ENCODE measurements around the gene DMBX1.
A peak's percentile ranks its signal among the peaks of the same experiment; 100 is the strongest.

DMBX1 gene

DNA sequence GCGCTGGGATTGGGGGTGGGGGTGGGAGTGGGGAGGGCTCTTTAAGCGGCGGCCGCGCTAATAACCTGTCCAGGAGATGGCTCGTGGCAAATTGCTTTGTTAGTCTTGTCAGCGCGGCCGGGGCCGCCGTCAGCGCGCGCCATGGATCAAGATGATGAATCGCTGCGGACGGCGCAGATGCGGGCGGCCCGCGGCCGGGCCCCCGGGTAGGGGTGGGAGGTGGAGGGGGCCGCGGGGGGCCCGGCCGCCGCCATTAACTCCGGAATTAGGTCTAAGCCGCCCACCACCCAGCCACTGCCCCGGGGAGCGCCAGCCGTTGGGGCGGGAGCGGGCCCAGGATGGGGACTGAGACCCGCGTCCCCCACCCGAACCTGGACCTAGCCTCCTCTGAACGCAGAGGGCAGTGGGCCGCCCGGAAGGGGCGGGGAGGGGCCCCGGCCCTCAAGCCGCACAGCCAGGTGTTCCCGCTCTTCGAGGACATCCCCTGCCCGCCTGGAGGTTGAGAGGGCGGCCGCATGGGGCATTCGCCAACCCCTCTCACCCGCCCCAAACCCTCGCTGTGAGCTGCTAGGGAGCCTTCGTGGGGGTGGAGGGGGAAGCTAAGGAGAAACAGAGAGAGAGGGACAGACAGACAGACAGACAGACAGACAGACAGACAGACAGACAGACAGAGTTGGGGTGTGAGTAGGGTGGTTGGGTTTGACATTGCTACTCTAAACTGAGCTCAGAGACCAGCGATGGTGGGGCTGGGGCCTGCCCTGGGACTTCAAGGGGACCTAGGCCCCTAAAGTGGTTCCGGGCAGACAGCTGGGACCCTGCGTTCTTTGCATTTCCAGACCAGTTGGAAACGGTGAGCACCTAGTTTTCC lies 3.8 kb upstream of the DMBX1 start:
- Histone ChIP-seq H3K4me1 (ENCODE audit: control insufficient read depth, insufficient read depth, low read length, unreplicated experiment) (no peaks in the 10 kb centered on the region), H3K27me3 (ENCODE audit: insufficient read depth, low read length) (peaks cover 73% of the 10 kb centered on the region), H2AFZ (ENCODE audit: low read length, unreplicated experiment) (no peak overlapping the region), H3K79me2 (ENCODE audit: control insufficient read depth, insufficient read depth, low read length, unreplicated experiment) (no peaks in the 10 kb centered on the region), H3K27ac (ENCODE audit: low read depth, low read length) (no peak overlapping the region), H3K4me3 (ENCODE audit: low read depth, low read length) (no peak overlapping the region), H3K36me3 (ENCODE audit: insufficient read depth, low read length) (no peaks in the 10 kb centered on the region)

DNA sequence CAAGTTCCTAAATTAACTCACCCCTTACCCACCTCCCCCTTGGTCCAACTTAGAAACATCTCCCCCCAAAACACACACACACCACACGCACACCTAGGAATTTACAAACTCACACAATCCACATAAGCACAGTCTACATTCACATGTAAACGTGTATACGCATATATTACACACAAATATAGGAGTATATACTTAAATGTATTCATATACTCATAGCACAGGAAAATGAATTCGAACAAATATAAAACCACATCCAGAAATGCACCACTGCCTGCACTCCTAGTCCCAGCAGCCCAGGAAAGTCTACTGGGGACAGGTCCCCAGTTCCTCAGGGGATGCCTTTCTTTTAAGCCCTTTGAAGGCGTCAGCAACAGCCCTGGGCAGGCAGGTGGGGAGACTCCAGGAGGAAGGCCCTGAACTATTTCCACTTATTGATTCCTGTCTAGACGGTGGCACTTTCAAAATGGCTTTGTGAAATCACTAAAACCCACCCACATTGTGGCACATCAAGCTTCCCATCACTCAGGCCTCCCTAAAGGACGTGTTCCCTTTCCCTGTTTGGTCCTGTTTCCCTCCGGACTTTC lies 3.1 kb upstream of the DMBX1 start:
- no peaks in the 10 kb centered on the region for H3K79me2 ChIP-seq (ENCODE audit: control insufficient read depth, insufficient read depth, low read length, unreplicated experiment)
- peaks cover 80% of the 10 kb centered on the region for H3K27me3 ChIP-seq (ENCODE audit: insufficient read depth, low read length)
- H3K27ac ChIP-seq (ENCODE audit: low read depth, low read length) = no peak overlapping the region
- H3K4me1 ChIP-seq (ENCODE audit: control insufficient read depth, insufficient read depth, low read length, unreplicated experiment) = no peaks in the 10 kb centered on the region
- H3K4me3 ChIP-seq (ENCODE audit: low read depth, low read length) = no peak overlapping the region
- H3K36me3 ChIP-seq (ENCODE audit: insufficient read depth, low read length) = no peaks in the 10 kb centered on the region
- H2AFZ ChIP-seq (ENCODE audit: low read length, unreplicated experiment) = no peak overlapping the region

DNA sequence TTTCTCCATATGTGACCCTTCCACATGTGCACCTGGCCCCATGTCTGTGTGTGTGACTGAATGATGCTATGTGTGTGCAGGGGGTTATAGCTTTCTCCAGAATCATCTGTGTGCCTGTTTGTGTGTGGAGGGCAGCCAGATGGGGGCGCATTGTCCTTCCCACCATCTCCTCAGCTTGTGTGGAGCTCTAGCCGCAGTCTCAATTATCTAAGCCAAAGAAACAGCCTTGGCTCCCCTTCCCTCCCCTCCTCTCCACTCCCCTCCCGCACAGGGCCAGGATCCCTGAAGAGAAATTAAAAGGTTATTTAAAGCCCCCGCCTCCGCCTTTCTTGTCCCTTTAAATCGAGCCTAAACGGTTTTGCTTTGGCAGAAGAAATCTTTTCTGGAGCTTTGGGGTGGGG lies 1.8 kb upstream of the DMBX1 start:
- H3K36me3 ChIP-seq (ENCODE audit: insufficient read depth, low read length) = no peaks in the 10 kb centered on the region
- no peak overlapping the region for H3K4me3 ChIP-seq (ENCODE audit: low read depth, low read length)
- H3K79me2 ChIP-seq (ENCODE audit: control insufficient read depth, insufficient read depth, low read length, unreplicated experiment) = no peaks in the 10 kb centered on the region
- H3K27ac ChIP-seq (ENCODE audit: low read depth, low read length) = no peak overlapping the region
- no peaks in the 10 kb centered on the region for H3K4me1 ChIP-seq (ENCODE audit: control insufficient read depth, insufficient read depth, low read length, unreplicated experiment)
- H3K27me3 ChIP-seq (ENCODE audit: insufficient read depth, low read length) = peaks cover 91% of the 10 kb centered on the region
- no peak overlapping the region for H2AFZ ChIP-seq (ENCODE audit: low read length, unreplicated experiment)

DNA sequence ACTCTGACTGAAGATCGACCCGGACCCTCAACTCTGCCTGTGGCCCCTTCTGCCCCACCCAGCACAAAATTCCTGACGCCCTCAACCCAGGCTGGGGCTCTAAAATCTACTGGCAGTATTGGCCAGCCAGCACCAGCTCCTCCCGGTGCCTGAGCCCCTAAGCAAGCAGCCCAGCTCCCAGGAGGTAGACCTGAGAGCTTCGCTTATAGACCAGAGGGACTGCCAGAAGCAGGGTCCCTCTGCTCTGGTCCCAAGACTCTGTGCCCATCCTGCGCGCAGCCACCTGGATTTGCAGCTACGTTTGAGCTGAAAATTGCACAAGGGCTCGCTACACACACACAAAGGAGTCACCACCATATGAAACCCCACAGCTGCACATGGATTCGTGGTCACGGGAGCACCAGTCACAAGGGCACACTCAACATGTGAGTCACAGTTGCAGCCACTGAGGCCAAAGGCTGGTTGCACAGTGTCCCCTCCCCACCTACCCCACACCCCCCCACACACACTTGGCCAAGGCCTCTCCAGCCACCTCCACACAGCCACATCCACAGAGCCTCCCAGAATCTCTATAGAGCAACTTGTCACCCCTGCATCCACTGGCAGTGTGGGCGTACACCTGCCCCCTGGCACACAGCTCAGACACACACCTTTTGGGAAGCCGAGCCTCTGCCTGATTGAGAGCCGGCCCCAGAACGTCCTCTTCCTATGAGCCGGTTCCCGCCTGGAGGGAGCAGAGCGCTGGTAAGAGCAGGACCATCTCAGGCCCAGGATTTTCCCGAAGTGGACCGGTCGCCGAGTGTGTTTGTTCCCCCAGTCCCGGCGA lies 1.1 kb upstream of the DMBX1 start:
- Histone ChIP-seq H2AFZ (ENCODE audit: low read length, unreplicated experiment) (no peak overlapping the region), H3K36me3 (ENCODE audit: insufficient read depth, low read length) (no peaks in the 10 kb centered on the region), H3K27ac (ENCODE audit: low read depth, low read length) (no peak overlapping the region), H3K4me1 (ENCODE audit: control insufficient read depth, insufficient read depth, low read length, unreplicated experiment) (no peaks in the 10 kb centered on the region), H3K79me2 (ENCODE audit: control insufficient read depth, insufficient read depth, low read length, unreplicated experiment) (no peaks in the 10 kb centered on the region), H3K27me3 (ENCODE audit: insufficient read depth, low read length) (peaks cover 93% of the 10 kb centered on the region), H3K4me3 (ENCODE audit: low read depth, low read length) (no peak overlapping the region)

DNA sequence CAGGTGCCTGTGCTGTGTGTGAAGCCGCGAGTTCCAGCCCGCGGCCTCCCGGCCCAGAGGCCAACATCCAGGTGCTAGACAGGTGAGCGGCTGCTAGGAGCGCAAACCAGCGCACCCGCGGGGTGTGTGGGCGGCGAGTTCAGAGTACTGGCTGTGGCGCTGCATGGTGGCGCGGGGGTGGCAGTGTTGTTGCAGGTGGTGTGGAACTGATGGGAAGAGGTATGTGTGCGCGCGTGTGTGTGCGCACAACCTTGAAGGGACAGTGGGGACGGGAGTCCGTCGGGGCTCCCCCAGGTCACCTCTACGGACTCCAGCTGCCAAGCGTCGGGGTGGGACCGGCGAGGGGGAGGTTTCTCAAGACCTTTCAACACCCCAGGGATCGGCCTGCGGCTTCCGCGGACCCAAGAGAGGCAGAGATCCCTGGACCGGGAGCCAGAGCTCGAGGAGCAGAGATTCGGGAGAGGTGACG lies 433 bp upstream of the DMBX1 start:
- no peaks in the 10 kb centered on the region for H3K4me1 ChIP-seq (ENCODE audit: control insufficient read depth, insufficient read depth, low read length, unreplicated experiment)
- H3K79me2 ChIP-seq (ENCODE audit: control insufficient read depth, insufficient read depth, low read length, unreplicated experiment) = no peaks in the 10 kb centered on the region
- H2AFZ ChIP-seq (ENCODE audit: low read length, unreplicated experiment) = no peak overlapping the region
- H3K4me3 ChIP-seq (ENCODE audit: low read depth, low read length) = peak overlapping the region; percentile 51
- peaks cover 94% of the 10 kb centered on the region for H3K27me3 ChIP-seq (ENCODE audit: insufficient read depth, low read length)
- no peak overlapping the region for H3K27ac ChIP-seq (ENCODE audit: low read depth, low read length)
- H3K36me3 ChIP-seq (ENCODE audit: insufficient read depth, low read length) = no peaks in the 10 kb centered on the region

DNA sequence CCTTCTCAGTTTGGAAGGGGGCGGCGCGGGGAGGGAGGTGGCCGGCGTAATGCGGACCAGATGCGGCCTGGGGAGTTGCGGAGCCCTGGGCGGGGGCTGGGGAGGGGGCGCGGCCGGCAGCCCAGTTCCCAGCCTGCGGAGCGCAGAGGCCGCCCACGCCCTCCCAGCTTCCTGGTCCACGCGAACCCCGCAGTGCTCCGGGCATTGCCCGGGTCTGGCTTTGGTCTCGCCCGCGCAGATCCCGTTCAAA lies 695 bp downstream of the DMBX1 start:
- Histone ChIP-seq H2AFZ (ENCODE audit: low read length, unreplicated experiment) (no peak overlapping the region), H3K4me3 (ENCODE audit: low read depth, low read length) (no peak overlapping the region), H3K27me3 (ENCODE audit: insufficient read depth, low read length) (peaks cover 92% of the 10 kb centered on the region), H3K27ac (ENCODE audit: low read depth, low read length) (no peak overlapping the region), H3K4me1 (ENCODE audit: control insufficient read depth, insufficient read depth, low read length, unreplicated experiment) (no peaks in the 10 kb centered on the region), H3K36me3 (ENCODE audit: insufficient read depth, low read length) (no peaks in the 10 kb centered on the region), H3K79me2 (ENCODE audit: control insufficient read depth, insufficient read depth, low read length, unreplicated experiment) (no peaks in the 10 kb centered on the region)

DNA sequence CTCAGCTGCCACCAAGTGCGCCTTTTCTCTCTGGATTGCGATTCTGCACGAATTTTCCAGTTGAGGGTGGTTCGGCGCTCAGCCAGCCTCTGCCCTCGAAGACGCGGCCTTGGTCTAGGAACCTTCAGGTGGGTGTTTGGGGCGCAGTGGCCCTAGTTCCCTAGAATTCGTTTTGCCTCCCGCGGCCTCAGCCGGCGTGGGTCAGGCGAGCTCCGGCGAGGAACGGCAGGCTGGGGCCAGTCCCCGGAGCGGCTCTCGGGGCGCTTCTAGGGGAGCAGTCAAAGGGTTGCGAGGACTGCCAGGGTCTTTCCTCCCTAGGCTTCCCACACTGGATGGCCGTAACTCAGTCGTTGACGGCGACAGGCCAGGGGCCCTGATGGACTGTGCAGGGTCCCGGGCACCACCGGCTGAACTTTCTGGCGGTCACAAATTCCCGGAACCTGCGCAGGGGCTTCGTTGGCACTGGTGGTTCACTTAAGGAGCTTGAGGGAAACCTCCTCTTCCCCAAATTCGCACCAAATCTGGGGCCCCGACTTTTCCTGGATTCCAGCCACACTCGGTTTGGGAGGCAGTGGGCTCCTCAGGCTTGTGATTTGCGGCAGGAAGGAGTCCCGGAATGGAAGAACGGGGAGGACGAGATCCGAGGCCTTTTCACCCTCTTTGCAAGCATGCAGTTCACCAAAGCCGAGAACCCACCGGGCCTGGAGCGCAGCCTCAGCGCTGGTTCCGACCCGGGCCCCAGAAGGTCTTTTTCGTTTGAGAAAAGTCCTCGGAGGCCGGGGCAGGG lies 1.2 kb downstream of the DMBX1 start:
- no peaks in the 10 kb centered on the region for H3K4me1 ChIP-seq (ENCODE audit: control insufficient read depth, insufficient read depth, low read length, unreplicated experiment)
- H2AFZ ChIP-seq (ENCODE audit: low read length, unreplicated experiment) = no peak overlapping the region
- H3K79me2 ChIP-seq (ENCODE audit: control insufficient read depth, insufficient read depth, low read length, unreplicated experiment) = no peaks in the 10 kb centered on the region
- no peaks in the 10 kb centered on the region for H3K36me3 ChIP-seq (ENCODE audit: insufficient read depth, low read length)
- no peak overlapping the region for H3K27ac ChIP-seq (ENCODE audit: low read depth, low read length)
- H3K27me3 ChIP-seq (ENCODE audit: insufficient read depth, low read length) = peaks cover 92% of the 10 kb centered on the region
- H3K4me3 ChIP-seq (ENCODE audit: low read depth, low read length) = no peak overlapping the region

DNA sequence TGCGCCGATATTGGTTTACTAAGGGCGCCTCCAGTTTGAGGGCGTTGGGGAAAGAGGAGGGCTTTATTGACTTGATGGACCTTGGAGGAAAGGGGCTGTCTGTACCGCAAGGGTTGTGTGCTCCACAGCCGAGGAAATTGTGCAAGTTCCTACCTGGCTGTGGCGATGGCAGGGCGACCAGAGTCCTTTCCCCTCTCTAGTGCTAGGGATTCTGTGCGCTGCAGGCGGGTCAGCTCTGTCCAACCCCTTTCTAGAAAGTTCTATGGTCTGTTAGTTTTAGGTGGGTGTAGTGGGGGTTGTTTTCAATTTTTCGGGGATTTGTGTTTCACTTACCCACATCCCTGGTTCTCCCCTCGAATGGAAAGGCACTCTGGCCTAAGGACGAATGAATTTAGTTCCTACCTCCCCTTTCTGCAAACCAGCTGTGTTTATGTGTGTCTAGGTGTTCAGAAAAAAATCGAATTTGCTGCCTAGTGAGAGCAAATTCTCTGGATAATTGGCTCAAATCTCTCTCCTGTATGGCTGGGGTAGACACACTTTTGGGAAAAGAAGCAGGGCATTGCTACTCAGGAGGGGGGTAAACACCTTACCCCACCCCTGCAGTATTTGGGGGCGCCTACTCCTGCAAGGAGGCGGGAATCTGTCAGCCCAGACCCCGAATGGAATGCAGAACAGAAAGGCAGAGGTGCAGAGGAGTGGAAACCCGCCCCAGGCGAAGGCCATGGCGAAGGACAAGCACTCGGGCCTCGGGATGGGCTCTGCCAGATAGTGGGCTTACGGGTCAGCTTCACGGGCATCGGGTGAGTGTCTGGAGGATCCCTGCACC lies 2.0 kb downstream of the DMBX1 start:
- Histone ChIP-seq H3K27ac (ENCODE audit: low read depth, low read length) (no peak overlapping the region), H3K27me3 (ENCODE audit: insufficient read depth, low read length) (peaks cover 86% of the 10 kb centered on the region), H2AFZ (ENCODE audit: low read length, unreplicated experiment) (no peak overlapping the region), H3K79me2 (ENCODE audit: control insufficient read depth, insufficient read depth, low read length, unreplicated experiment) (no peaks in the 10 kb centered on the region), H3K4me3 (ENCODE audit: low read depth, low read length) (no peak overlapping the region), H3K36me3 (ENCODE audit: insufficient read depth, low read length) (no peaks in the 10 kb centered on the region), H3K4me1 (ENCODE audit: control insufficient read depth, insufficient read depth, low read length, unreplicated experiment) (no peaks in the 10 kb centered on the region)

DNA sequence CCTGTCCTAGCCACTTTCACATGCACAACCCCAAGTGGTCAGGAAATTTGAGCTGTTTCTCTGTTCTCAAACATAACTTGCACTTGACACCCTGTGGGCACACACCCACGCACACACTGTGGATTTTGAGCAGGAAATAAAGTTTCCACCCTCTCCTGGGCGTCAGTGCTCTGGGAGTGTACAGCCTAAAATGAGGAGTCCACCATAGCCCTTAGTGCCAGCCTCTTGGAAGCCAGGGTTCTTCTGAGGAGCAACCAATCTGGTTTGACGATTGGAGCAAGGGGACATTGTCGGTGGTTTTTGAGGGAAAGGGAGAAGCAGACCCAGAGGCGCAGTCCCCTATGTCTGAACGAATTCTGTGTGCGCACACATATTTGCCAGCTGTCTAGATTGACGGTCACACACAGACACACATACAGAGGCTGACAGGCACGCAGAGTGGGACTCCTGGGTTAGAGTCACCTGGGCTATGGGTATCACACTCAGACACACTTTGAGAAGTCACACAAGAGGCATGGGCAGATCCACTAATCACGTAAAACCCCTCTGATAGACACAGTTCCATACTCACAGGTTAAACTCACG lies 2.7 kb downstream of the DMBX1 start:
- no peaks in the 10 kb centered on the region for H3K4me1 ChIP-seq (ENCODE audit: control insufficient read depth, insufficient read depth, low read length, unreplicated experiment)
- H3K4me3 ChIP-seq (ENCODE audit: low read depth, low read length) = no peak overlapping the region
- no peak overlapping the region for H2AFZ ChIP-seq (ENCODE audit: low read length, unreplicated experiment)
- no peaks in the 10 kb centered on the region for H3K79me2 ChIP-seq (ENCODE audit: control insufficient read depth, insufficient read depth, low read length, unreplicated experiment)
- no peak overlapping the region for H3K27ac ChIP-seq (ENCODE audit: low read depth, low read length)
- peaks cover 84% of the 10 kb centered on the region for H3K27me3 ChIP-seq (ENCODE audit: insufficient read depth, low read length)
- no peaks in the 10 kb centered on the region for H3K36me3 ChIP-seq (ENCODE audit: insufficient read depth, low read length)
